Transverse colon (tissue), 4 donors: ENCODE results near the gene FAM118B. TPM values are rescaled to one million over a fixed set of nuclear protein-coding genes. Genes with fewer than 3 reads are reported as not detected.

Experiments
- DNase-seq: peaks from one replicate; pipeline ENCODE4 v3.0.0-alpha.2; 2019
- H3K27ac ChIP-seq, 4 donors: fragments of 200-600 bp; sonication (generic); 2 replicates each; pipeline ENCODE4 v1.5.1; 2016 to 2018; ENCODE audit warnings: inconsistent platforms in 4 of 4
- H3K27me3 ChIP-seq: fragments of 200-600 bp; sonication (generic); 2 replicates; pipeline ENCODE4 v1.5.1; 2017; ENCODE audit warnings: inconsistent platforms
- H3K36me3 ChIP-seq, 4 donors: fragments of 200-600 bp; sonication (generic); 2 replicates each; pipeline ENCODE4 v1.5.1; 2017 to 2019; ENCODE audit warnings: inconsistent platforms in 4 of 4
- H3K4me1 ChIP-seq, 4 donors: fragments of 200-600 bp; sonication (generic); 2 replicates each; pipeline ENCODE4 v1.5.1; 2017 to 2020; ENCODE audit warnings: inconsistent platforms in 4 of 4
- H3K4me3 ChIP-seq, 4 donors: fragments of 200-600 bp; sonication (generic); 1 replicate in 1 of 4; 2 replicates in 3 of 4; pipeline versions ENCODE4 v1.5.1 to v1.6.1; 2017 to 2019; ENCODE audit warnings: inconsistent platforms in 4 of 4
- H3K9me3 ChIP-seq, 2 donors: fragments of 200-600 bp; sonication (generic); 2 replicates each; pipeline ENCODE4 v1.5.1; 2017 to 2019; ENCODE audit warnings: inconsistent platforms in 2 of 2
- CTCF ChIP-seq, 5 experiments: fragments of 200-600 bp in 3 of 5; fragments of 450-650 bp in 2 of 5; sonication (generic) in 3 of 5; IDR thresholded peaks; 1 replicate in 2 of 5; 2 replicates in 3 of 5; pipeline ENCODE4 v1.5.1; 2016 to 2017; ENCODE audit warnings: antibody characterized with exemption in 5 of 5, inconsistent platforms in 3 of 5, mild to moderate bottlenecking in 2 of 5, moderate library complexity in 1 of 5
- EP300 ChIP-seq: sonication (generic); formaldehyde crosslinking; IDR thresholded peaks from one replicate; pipeline ENCODE4 v1.6.1; 2017; ENCODE audit warnings: antibody characterized with exemption, low read depth
- POLR2A ChIP-seq: fragments of 450-650 bp; IDR thresholded peaks from one replicate; pipeline ENCODE4 v1.6.1; 2016; ENCODE audit warnings: antibody characterized with exemption, mild to moderate bottlenecking, moderate library complexity
- POLR2AphosphoS5 ChIP-seq, 3 donors: sonication (generic); formaldehyde crosslinking; IDR thresholded peaks; one replicate each; pipeline ENCODE4 v1.6.1; 2016; ENCODE audit warnings: antibody characterized with exemption in 3 of 3
- WGBS, 2 donors: methylation state at CpG; one replicate each; pipeline ENCODE4 v1.1.5; 2018; ENCODE audit warnings: low coverage in 1 of 2; 5-methylcytosine and 5-hydroxymethylcytosine counted together
- in situ Hi-C, 4 donors: fragments of 200-750 bp; cut with MboI; loops; one replicate each; pipeline versions ENCODE4 v1.15.0 to v1.15.1; 2017; ENCODE audit warnings: low sequenced_read_pairs in 3 of 4, low pct_ligation_motif_present in 1 of 4, low pct_unique_long_range_greater_than_20kb in 1 of 4
- intact Hi-C: fragments of 100-400 bp; cut with DNase I; formaldehyde crosslinking; loops from one replicate; pipeline ENCODE4 v1.15.1; 2023; ENCODE audit warnings: low total_unique reads
- total RNA-seq, 4 donors: library from RNA; depleted of rRNA; stranded (reverse); fragments of >200 nt; gene quantifications; one replicate each; pipeline ENCODE4 v1.1.0, GENCODE V29; 2016

FAM118B gene
- total RNA-seq, 4 donors from 2014 or later = 13.7 to 54.5 (median 47.3) TPM

GRCh38 chr11:126192361-126192760 lies 19.2 kb upstream of the FAM118B start:
- Histone ChIP-seq H3K4me1 (no peaks in the 10 kb centered on the region), H3K9me3 (no peaks in the 10 kb centered on the region), H3K4me3 (no peak overlapping the region), H3K27me3 (no peaks in the 10 kb centered on the region), H3K36me3 (peaks cover 0 to 2% (median 0%) of the 10 kb centered on the region in 4 donors), H3K27ac (peak overlapping the region in 1 of 4 donors; percentile 19)
- 35 to 83% methylated on average over 4 to 7 of the region's 7 CpGs for WGBS, 2 donors
- TF ChIP-seq POLR2A = no peak
- no peak for TF ChIP-seq CTCF (IDR thresholded peaks at IDR 0.05)
- no peak for TF ChIP-seq EP300
- TF ChIP-seq POLR2AphosphoS5 (IDR thresholded peaks at IDR 0.05) = no peak
- intact Hi-C loops (loop anchor here (2.0 kb wide), 1 partner anchor 270 kb away; no protein-coding TSS in a partner anchor), in situ Hi-C loops (loop anchor here in 2 of 4 donors (10.0 kb wide), 1 partner anchor 268 kb away; no protein-coding TSS in a partner anchor)
- no peak for DNase-seq

DNA sequence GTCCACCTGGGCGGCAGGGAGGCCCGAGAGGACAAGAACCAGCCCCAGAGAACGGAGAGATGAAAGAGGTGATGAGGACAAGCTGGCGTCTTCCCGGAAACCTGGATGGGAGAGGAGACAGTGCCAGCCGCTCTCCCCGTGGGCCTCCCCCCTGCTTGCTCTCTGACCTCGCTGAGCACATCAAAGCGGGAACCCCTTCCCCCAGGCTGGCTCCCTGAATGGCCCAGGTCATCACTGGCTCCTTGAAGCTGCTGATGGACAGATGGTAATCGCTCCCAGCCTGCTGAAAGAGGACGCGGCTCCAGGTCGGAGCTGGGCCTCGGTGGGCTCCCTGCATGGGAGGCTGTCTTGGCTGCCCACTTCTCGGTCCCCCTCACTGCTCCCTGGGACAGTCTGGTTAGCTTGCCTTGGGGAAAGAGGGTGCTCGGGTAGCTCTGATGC lies 18.5 kb upstream of the FAM118B start:
- in situ Hi-C loops (loop anchor here in 2 of 4 donors (10.0 kb wide), 1 partner anchor 268 kb away; no protein-coding TSS in a partner anchor), intact Hi-C loops (loop anchor here (2.0 kb wide), 1 partner anchor 270 kb away; no protein-coding TSS in a partner anchor)
- no peak overlapping the region for H3K27ac ChIP-seq
- H3K9me3 ChIP-seq = no peaks in the 10 kb centered on the region
- H3K27me3 ChIP-seq = no peaks in the 10 kb centered on the region
- no peaks in the 10 kb centered on the region for H3K4me1 ChIP-seq
- 93 to 94% methylated on average over 3 to 15 of the region's 16 CpGs for WGBS, 2 donors
- no peak for DNase-seq
- H3K4me3 ChIP-seq = no peak overlapping the region
- TF ChIP-seq POLR2A (no peak), CTCF (IDR thresholded peaks at IDR 0.05) (no peak), EP300 (no peak), POLR2AphosphoS5 (IDR thresholded peaks at IDR 0.05) (no peak)
- peaks cover 0 to 4% (median 0%) of the 10 kb centered on the region in 4 donors for H3K36me3 ChIP-seq

DNA sequence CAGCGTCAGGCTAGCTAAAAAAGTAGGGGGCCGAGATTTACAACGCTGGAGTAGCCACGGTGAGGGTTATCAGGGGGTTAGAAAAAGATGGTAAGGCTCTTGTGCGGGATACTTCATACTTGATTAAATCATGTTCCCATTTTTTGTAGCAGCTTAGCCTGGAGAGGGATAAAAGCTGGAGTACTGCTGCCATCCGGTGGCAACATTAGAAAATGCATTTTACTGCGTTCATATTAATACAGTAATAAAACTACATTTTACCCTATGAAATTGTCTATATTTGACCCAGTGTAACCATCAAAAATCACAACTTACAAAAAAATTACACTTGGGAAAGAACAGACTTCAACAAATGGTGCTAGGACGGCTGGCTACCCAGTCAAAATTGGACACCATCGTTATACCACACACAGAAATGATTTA lies 17.4 kb upstream of the FAM118B start:
- intact Hi-C loops = no loop called here
- peak; percentile 55 for DNase-seq
- WGBS, 2 donors = 45% methylated on average over 9 of the region's 9 CpGs

GRCh38 chr11:126195119-126195518 lies 16.5 kb upstream of the FAM118B start:
- in situ Hi-C loops (loop anchor here in 3 of 4 donors (5.0 to 10.0 kb wide), 2 partner anchors 270 to 273 kb away; no protein-coding TSS in a partner anchor), intact Hi-C loops (no loop called here)
- no peaks in the 10 kb centered on the region for H3K27me3 ChIP-seq
- TF ChIP-seq POLR2A (no peak), POLR2AphosphoS5 (IDR thresholded peaks at IDR 0.05) (no peak), EP300 (no peak), CTCF (IDR thresholded peaks at IDR 0.05) (no peak)
- no peaks in the 10 kb centered on the region for H3K4me1 ChIP-seq
- H3K36me3 ChIP-seq = peaks cover 0 to 8% (median 2%) of the 10 kb centered on the region in 4 donors
- WGBS, 2 donors = 95 to 100% methylated on average over 2 to 3 of the region's 3 CpGs
- no peaks in the 10 kb centered on the region for H3K9me3 ChIP-seq
- DNase-seq = no peak
- no peak overlapping the region for H3K4me3 ChIP-seq
- H3K27ac ChIP-seq = no peak overlapping the region

More for the DNA sequence above, 17.4 kb upstream of the FAM118B start:
- H3K36me3 ChIP-seq = peaks cover 0 to 6% (median 2%) of the 10 kb centered on the region in 4 donors
- in situ Hi-C loops = loop anchor here in 2 of 4 donors (10.0 kb wide), 1 partner anchor 269 kb away; no protein-coding TSS in a partner anchor
- H3K27ac ChIP-seq = no peak overlapping the region
- no peaks in the 10 kb centered on the region for H3K27me3 ChIP-seq
- H3K4me3 ChIP-seq = no peak overlapping the region
- TF ChIP-seq POLR2AphosphoS5 (IDR thresholded peaks at IDR 0.05) = no peak
- TF ChIP-seq CTCF (IDR thresholded peaks at IDR 0.05) = peak; percentile 61 to 83 (median 68)
- no peak for TF ChIP-seq EP300
- no peak for TF ChIP-seq POLR2A
- H3K9me3 ChIP-seq = no peaks in the 10 kb centered on the region
- H3K4me1 ChIP-seq = no peaks in the 10 kb centered on the region
